ENCODE data around the gene JADE2. TPM values are rescaled to one million over a fixed set of nuclear protein-coding genes. Genes with fewer than 3 reads are reported as not detected.
"Not testable (repeated sequence)": the region's sequence is repeated elsewhere in the genome, so short reads cannot be mapped to it uniquely, and the experiment has no call there.

JADE2 gene
- total RNA-seq, 1 experiment from 2014 or later, result 39.9 TPM

DNA sequence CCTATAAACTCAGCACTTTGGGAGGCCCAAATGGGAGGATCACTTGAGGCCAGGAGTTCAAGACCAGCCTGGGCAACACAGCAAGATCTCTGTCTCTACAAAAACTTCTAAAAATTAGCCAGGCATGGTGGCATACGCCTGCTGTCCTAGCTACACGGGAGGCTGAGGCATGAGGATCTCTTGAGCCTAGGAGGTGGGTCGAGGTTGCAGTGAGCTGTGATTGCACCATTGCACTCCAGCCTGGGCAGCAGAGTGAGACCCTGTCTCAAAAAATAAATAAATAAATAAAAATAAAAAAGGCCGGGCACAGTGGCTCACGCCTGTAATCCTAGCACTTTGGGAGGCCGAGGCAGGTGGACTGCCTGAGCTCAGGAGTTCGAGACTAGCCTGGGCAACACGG is 8.5 kb upstream of the JADE2 start:
- BruUV-seq (replicated peaks); POLR2A ChIA-PET: not testable (repeated sequence)

DNA sequence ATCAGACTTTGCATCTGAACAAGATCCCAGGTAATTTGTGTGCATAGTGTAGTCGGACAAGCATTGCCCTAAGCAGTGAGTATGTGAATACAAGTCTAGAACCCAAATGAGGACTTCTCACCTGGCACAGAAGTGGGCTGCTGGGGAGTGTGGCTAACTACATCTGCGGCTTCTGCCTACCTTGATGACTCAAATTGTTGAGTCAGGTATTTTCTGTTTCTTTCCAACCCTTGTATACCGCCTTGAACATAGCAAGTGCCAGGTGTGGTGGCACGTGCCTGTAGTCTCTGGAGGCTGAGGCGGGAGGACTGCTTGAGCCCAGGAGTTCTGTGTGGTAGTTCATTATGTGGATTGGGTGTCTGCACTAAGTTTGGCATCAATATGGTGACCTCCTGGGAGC is 7.9 kb upstream of the JADE2 start:
- H3K27me3 ChIP-seq (ENCODE audit: insufficient read depth, low read length), result no peaks in the 10 kb centered on the region
- H3K4me3 ChIP-seq (replicated peaks in 1 of 2; ENCODE audit: low read depth in 1 of 2, low read length in 2 of 2), result no peak overlapping the region
- H3K9me3 ChIP-seq (ENCODE audit: control insufficient read depth in 1 of 2, insufficient read depth in 1 of 2, low read depth in 1 of 2, low read length in 2 of 2), result no peaks in the 10 kb centered on the region
- H4K20me1 ChIP-seq (ENCODE audit: insufficient read depth), result no peaks in the 10 kb centered on the region
- H3K9ac ChIP-seq (ENCODE audit: low read length), result no peak overlapping the region
- DNase-seq (ENCODE audit: low read depth, low spot score), result no peak
- H3K79me2 ChIP-seq (ENCODE audit: insufficient read depth, low read length), result no peaks in the 10 kb centered on the region
- ChIA-PET CTCF (no interaction called here), POLR2A (no interaction called here), RAD21 (ENCODE audit: low non-redundant PET in 1 of 2, low total read pairs in 2 of 2, uncharacterized antibody in 2 of 2, unreplicated experiment in 2 of 2) (no interaction called here)
- no peak overlapping the region for H3K27ac ChIP-seq (ENCODE audit: low read depth, low read length)
- H3K9me2 ChIP-seq (ENCODE audit: insufficient read depth), result no peaks in the 10 kb centered on the region
- H3K36me3 ChIP-seq (ENCODE audit: control insufficient read depth in 1 of 2, insufficient read depth in 2 of 2, low read length in 2 of 2), result no peaks in the 10 kb centered on the region
- no peak overlapping the region for H2AFZ ChIP-seq (ENCODE audit: low read depth, low read length, poor library complexity, severe bottlenecking)
- no TSS peak for BruUV-seq (replicated peaks)
- TF ChIP-seq FOSL1 (IDR thresholded peaks at IDR 0.05; ENCODE audit: low read depth), result no peak
- no peak for TF ChIP-seq CEBPB (IDR thresholded peaks at IDR 0.05; ENCODE audit: low read depth)
- no peak for TF ChIP-seq RAD21 (IDR thresholded peaks at IDR 0.05; ENCODE audit: low read depth)
- no peak for TF ChIP-seq ZNF274 (IDR thresholded peaks at IDR 0.05; ENCODE audit: low read depth, low read length)
- TF ChIP-seq YY1 (IDR thresholded peaks at IDR 0.05; ENCODE audit: extremely low read depth, insufficient replicate concordance, low read depth, low read length), result no peak
- no peak for TF ChIP-seq ZBTB33 (IDR thresholded peaks at IDR 0.05; ENCODE audit: extremely low read depth, insufficient replicate concordance, low read length)
- no peak for TF ChIP-seq ELF1 (IDR thresholded peaks at IDR 0.05; ENCODE audit: borderline replicate concordance, low read depth)
- TF ChIP-seq, protein P1, sequence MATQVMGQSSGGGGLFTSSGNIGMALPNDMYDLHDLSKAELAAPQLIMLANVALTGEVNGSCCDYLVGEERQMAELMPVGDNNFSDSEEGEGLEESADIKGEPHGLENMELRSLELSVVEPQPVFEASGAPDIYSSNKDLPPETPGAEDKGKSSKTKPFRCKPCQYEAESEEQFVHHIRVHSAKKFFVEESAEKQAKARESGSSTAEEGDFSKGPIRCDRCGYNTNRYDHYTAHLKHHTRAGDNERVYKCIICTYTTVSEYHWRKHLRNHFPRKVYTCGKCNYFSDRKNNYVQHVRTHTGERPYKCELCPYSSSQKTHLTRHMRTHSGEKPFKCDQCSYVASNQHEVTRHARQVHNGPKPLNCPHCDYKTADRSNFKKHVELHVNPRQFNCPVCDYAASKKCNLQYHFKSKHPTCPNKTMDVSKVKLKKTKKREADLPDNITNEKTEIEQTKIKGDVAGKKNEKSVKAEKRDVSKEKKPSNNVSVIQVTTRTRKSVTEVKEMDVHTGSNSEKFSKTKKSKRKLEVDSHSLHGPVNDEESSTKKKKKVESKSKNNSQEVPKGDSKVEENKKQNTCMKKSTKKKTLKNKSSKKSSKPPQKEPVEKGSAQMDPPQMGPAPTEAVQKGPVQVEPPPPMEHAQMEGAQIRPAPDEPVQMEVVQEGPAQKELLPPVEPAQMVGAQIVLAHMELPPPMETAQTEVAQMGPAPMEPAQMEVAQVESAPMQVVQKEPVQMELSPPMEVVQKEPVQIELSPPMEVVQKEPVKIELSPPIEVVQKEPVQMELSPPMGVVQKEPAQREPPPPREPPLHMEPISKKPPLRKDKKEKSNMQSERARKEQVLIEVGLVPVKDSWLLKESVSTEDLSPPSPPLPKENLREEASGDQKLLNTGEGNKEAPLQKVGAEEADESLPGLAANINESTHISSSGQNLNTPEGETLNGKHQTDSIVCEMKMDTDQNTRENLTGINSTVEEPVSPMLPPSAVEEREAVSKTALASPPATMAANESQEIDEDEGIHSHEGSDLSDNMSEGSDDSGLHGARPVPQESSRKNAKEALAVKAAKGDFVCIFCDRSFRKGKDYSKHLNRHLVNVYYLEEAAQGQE (IDR thresholded peaks at IDR 0.05; ENCODE audit: low read depth), result no peak
- no peak for TF ChIP-seq EZH2 (IDR thresholded peaks at IDR 0.05)
- no peak for TF ChIP-seq JUND (IDR thresholded peaks at IDR 0.05)
- TF ChIP-seq CBX3 (IDR thresholded peaks at IDR 0.05; ENCODE audit: low read depth), result no peak
- ATAC-seq, result no peak
- no peak overlapping the region for H3K4me2 ChIP-seq (ENCODE audit: low read length)
- peaks cover 14 to 22% of the 10 kb centered on the region in 2 experiments for H3K4me1 ChIP-seq (ENCODE audit: control insufficient read depth in 1 of 2, insufficient read depth in 2 of 2, low read length in 2 of 2)
- intact Hi-C loops (cut with micrococcal nuclease), result no loop called here

More for the DNA sequence above, 8.5 kb upstream of the JADE2 start:
- H3K9me3 ChIP-seq (ENCODE audit: control insufficient read depth in 1 of 2, insufficient read depth in 1 of 2, low read depth in 1 of 2, low read length in 2 of 2); intact Hi-C loops (cut with micrococcal nuclease); H3K9me2 ChIP-seq (ENCODE audit: insufficient read depth); H3K4me2 ChIP-seq (ENCODE audit: low read length); RAD21 ChIA-PET (ENCODE audit: low non-redundant PET in 1 of 2, low total read pairs in 2 of 2, uncharacterized antibody in 2 of 2, unreplicated experiment in 2 of 2); H3K27ac ChIP-seq (ENCODE audit: low read depth, low read length); H3K79me2 ChIP-seq (ENCODE audit: insufficient read depth, low read length); CTCF ChIA-PET; H4K20me1 ChIP-seq (ENCODE audit: insufficient read depth); H3K36me3 ChIP-seq (ENCODE audit: control insufficient read depth in 1 of 2, insufficient read depth in 2 of 2, low read length in 2 of 2); H3K27me3 ChIP-seq (ENCODE audit: insufficient read depth, low read length); H3K4me3 ChIP-seq (replicated peaks in 1 of 2; ENCODE audit: low read depth in 1 of 2, low read length in 2 of 2); H2AFZ ChIP-seq (ENCODE audit: low read depth, low read length, poor library complexity, severe bottlenecking); H3K9ac ChIP-seq (ENCODE audit: low read length); ATAC-seq; DNase-seq (ENCODE audit: low read depth, low spot score): not testable (repeated sequence)
- H3K4me1 ChIP-seq (ENCODE audit: control insufficient read depth in 1 of 2, insufficient read depth in 2 of 2, low read length in 2 of 2), result peaks cover 19 to 28% of the 10 kb centered on the region in 2 experiments
